ENCODE measurements around the gene ELF1. TPM values are rescaled to one million over a fixed set of nuclear protein-coding genes. Genes with fewer than 3 reads are reported as not detected.
"Not testable (repeated sequence)": the region's sequence is repeated elsewhere in the genome, so short reads cannot be mapped to it uniquely, and the experiment has no call there.

ELF1 gene
- total and polyA plus RNA-seq, 2 donors from 2014 or later, result 12.0 to 95.1 TPM

DNA sequence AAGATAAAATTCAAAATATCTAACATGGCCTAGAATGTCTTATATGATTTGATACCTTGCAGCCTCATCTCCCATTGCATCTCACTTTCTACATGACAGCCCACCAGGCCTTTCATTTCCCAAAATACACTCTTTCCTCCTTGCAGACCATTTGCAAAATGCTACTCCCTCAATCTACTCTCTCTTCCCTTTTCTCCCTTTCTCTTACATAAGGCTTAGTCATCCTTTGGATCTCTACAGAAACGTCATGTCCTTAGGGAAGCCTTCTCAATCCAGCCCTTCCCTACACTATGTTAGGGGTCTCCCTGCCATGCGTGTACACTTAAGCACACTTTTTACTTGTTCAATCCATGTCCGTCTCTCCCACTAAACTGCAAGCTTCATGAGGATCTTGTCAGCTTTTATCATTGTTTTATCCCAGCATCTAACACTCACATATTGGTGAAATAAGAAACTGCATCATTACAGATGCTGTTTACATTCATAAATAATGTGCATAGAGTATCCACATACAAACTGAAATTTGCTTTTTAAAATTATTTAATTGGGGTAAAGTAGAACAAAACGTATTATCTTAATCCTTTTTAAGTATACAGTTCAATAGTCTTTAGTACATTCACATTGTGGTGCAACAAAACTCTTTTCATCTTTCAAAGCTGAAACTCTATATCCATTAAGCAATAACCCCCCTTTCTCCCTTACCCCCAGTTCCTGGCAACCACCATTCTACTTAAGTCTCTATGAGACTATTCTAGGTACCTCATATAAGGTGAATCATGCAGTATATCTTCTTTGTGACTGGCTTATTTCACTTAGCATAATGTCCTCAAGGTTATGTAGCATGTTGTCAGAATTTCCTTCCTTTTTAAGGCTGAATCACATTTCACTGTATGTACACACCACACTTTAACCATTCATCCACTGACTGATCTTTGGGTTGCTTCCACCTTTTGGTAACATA lies 30.6 kb upstream of the ELF1 start:
- no peaks in the 10 kb centered on the region for H3K36me3 ChIP-seq (ENCODE audit: control insufficient read depth in 2 of 3, insufficient read depth in 3 of 3, low read length in 3 of 3)
- DNase-seq (no peak), FAIRE-seq (no peak)
- peaks cover 0 to 7% (median 0%) of the 10 kb centered on the region in 3 donors for H3K4me1 ChIP-seq (ENCODE audit: control insufficient read depth in 2 of 3, insufficient read depth in 2 of 3, low read depth in 1 of 3, low read length in 3 of 3)
- H3K27me3 ChIP-seq (ENCODE audit: control insufficient read depth, insufficient read depth, low read length), result no peaks in the 10 kb centered on the region
- H3K27ac ChIP-seq (ENCODE audit: low read depth in 2 of 2, low read length in 2 of 2), result no peak overlapping the region
- no peak overlapping the region for H3K9ac ChIP-seq (ENCODE audit: low read length in 3 of 3)
- no peaks in the 10 kb centered on the region for H3K9me3 ChIP-seq (ENCODE audit: control insufficient read depth in 2 of 3, insufficient read depth in 1 of 3, low read length in 3 of 3)
- no peak for TF ChIP-seq CTCF (IDR thresholded peaks at IDR 0.05; ENCODE audit: borderline replicate concordance, extremely low read depth, insufficient read depth)
- H3K4me3 ChIP-seq (ENCODE audit: low read length in 3 of 3), result no peak overlapping the region
- intact Hi-C loops (cut with DNase I), result loop anchor here (10.0 kb wide), 1 partner anchor 125 kb away; no protein-coding TSS in a partner anchor

DNA sequence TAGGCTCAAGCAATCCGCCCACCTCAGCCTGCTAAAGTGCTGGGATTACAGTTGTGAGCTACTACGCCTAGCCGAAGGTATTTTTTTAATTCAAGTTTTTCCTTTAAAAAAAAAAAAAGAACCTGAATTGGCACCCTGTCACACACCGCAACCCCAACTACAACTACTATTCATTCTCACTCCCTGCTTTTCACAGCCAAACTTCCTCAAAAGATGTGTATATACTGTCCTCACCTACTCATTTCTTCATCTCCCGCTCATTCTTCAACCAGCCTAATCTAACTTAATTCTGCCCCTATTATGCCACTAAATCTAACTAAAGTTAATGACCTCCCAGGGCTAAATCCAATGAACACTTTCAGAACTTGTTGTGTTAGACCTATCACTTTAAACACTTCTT lies 29.5 kb upstream of the ELF1 start:
- peaks cover 0 to 4% (median 0%) of the 10 kb centered on the region in 3 donors for H3K4me1 ChIP-seq (ENCODE audit: control insufficient read depth in 2 of 3, insufficient read depth in 2 of 3, low read depth in 1 of 3, low read length in 3 of 3)
- no peak for FAIRE-seq
- H3K27me3 ChIP-seq (ENCODE audit: control insufficient read depth, insufficient read depth, low read length), result no peaks in the 10 kb centered on the region
- intact Hi-C loops (cut with DNase I), result no loop called here
- H3K9me3 ChIP-seq (ENCODE audit: control insufficient read depth in 2 of 3, insufficient read depth in 1 of 3, low read length in 3 of 3), result no peaks in the 10 kb centered on the region
- H3K36me3 ChIP-seq (ENCODE audit: control insufficient read depth in 2 of 3, insufficient read depth in 3 of 3, low read length in 3 of 3), result no peaks in the 10 kb centered on the region
- no peak for DNase-seq
- no peak overlapping the region for H3K9ac ChIP-seq (ENCODE audit: low read length in 3 of 3)
- no peak for TF ChIP-seq CTCF (IDR thresholded peaks at IDR 0.05; ENCODE audit: borderline replicate concordance, extremely low read depth, insufficient read depth)
- no peak overlapping the region for H3K27ac ChIP-seq (ENCODE audit: low read depth in 2 of 2, low read length in 2 of 2)
- no peak overlapping the region for H3K4me3 ChIP-seq (ENCODE audit: low read length in 3 of 3)

- intact Hi-C loops (cut with DNase I); H3K4me1 ChIP-seq (ENCODE audit: control insufficient read depth in 2 of 3, insufficient read depth in 2 of 3, low read depth in 1 of 3, low read length in 3 of 3); H3K4me3 ChIP-seq (ENCODE audit: low read length in 3 of 3); H3K36me3 ChIP-seq (ENCODE audit: control insufficient read depth in 2 of 3, insufficient read depth in 3 of 3, low read length in 3 of 3); DNase-seq; H3K9ac ChIP-seq (ENCODE audit: low read length in 3 of 3); FAIRE-seq; H3K27ac ChIP-seq (ENCODE audit: low read depth in 2 of 2, low read length in 2 of 2); H3K9me3 ChIP-seq (ENCODE audit: control insufficient read depth in 2 of 3, insufficient read depth in 1 of 3, low read length in 3 of 3); H3K27me3 ChIP-seq (ENCODE audit: control insufficient read depth, insufficient read depth, low read length): not testable (repeated sequence)
These were observed 23.3 kb upstream of the ELF1 start for GRCh38 chr13:41042419-41042818.

GRCh38 chr13:41040584-41041334 lies 21.6 kb upstream of the ELF1 start:
- H3K9ac ChIP-seq (ENCODE audit: low read length in 3 of 3), result no peak overlapping the region
- no peaks in the 10 kb centered on the region for H3K9me3 ChIP-seq (ENCODE audit: control insufficient read depth in 2 of 3, insufficient read depth in 1 of 3, low read length in 3 of 3)
- no peak for TF ChIP-seq CTCF (IDR thresholded peaks at IDR 0.05; ENCODE audit: borderline replicate concordance, extremely low read depth, insufficient read depth)
- intact Hi-C loops (cut with DNase I), result no loop called here
- no peak for FAIRE-seq
- H3K36me3 ChIP-seq (ENCODE audit: control insufficient read depth in 2 of 3, insufficient read depth in 3 of 3, low read length in 3 of 3), result no peaks in the 10 kb centered on the region
- no peak overlapping the region for H3K4me3 ChIP-seq (ENCODE audit: low read length in 3 of 3)
- H3K4me1 ChIP-seq (ENCODE audit: control insufficient read depth in 2 of 3, insufficient read depth in 2 of 3, low read depth in 1 of 3, low read length in 3 of 3), result no peaks in the 10 kb centered on the region
- no peak for DNase-seq
- no peaks in the 10 kb centered on the region for H3K27me3 ChIP-seq (ENCODE audit: control insufficient read depth, insufficient read depth, low read length)
- no peak overlapping the region for H3K27ac ChIP-seq (ENCODE audit: low read depth in 2 of 2, low read length in 2 of 2)
